HUES6 (cell line): ENCODE data around the gene RASGRF2.

ENCODE experiments used
- H3K27ac ChIP-seq: 2 replicates; pipeline ENCODE4 v1.7.0; 2013; ENCODE audit warnings: low read depth, mild to moderate bottlenecking, low read length, inconsistent platforms
- H3K27me3 ChIP-seq: 2 replicates; pipeline ENCODE4 v1.6.1; 2013; ENCODE audit warnings: low read length; ENCODE audit not compliant: control insufficient read depth, insufficient read depth
- H3K36me3 ChIP-seq: 2 replicates; pipeline ENCODE4 v1.6.1; 2013; ENCODE audit warnings: low read length; ENCODE audit not compliant: control insufficient read depth, insufficient read depth
- H3K4me1 ChIP-seq: 2 replicates; pipeline ENCODE4 v1.6.1; 2013; ENCODE audit warnings: low read length; ENCODE audit not compliant: control insufficient read depth, insufficient read depth
- H3K4me3 ChIP-seq: 2 replicates; pipeline ENCODE4 v1.5.1; 2013; ENCODE audit warnings: low read depth, low read length
- H3K9ac ChIP-seq: one replicate; pipeline ENCODE4 v1.6.1; 2013; ENCODE audit warnings: mild to moderate bottlenecking, low read length
- H3K9me3 ChIP-seq: 2 replicates; pipeline ENCODE4 v1.6.1; 2013; ENCODE audit warnings: low read depth, low read length; ENCODE audit not compliant: control insufficient read depth, insufficient read depth

RASGRF2 gene

GRCh38 chr5:81241001-81241400 is 280.8 kb downstream of the RASGRF2 start:
- H3K4me1 ChIP-seq: peaks cover 19% of the 10 kb centered on the region
- H3K27ac ChIP-seq: no peak overlapping the region
- H3K4me3 ChIP-seq: no peak overlapping the region
- H3K9me3 ChIP-seq: no peaks in the 10 kb centered on the region
- H3K27me3 ChIP-seq: no peaks in the 10 kb centered on the region
- H3K36me3 ChIP-seq: peaks cover 4% of the 10 kb centered on the region; the same call in 1 of the 2 replicates
- no peak overlapping the region for H3K9ac ChIP-seq

GRCh38 chr5:81241961-81242648 is 281.9 kb downstream of the RASGRF2 start:
- no peaks in the 10 kb centered on the region for H3K9me3 ChIP-seq

GRCh38 chr5:81242906-81243436 is 282.8 kb downstream of the RASGRF2 start:
- peaks cover 35% of the 10 kb centered on the region for H3K4me1 ChIP-seq
- H3K4me3 ChIP-seq: no peak overlapping the region
- no peak overlapping the region for H3K27ac ChIP-seq
- H3K36me3 ChIP-seq: peaks cover 4% of the 10 kb centered on the region; the same call in 1 of the 2 replicates
- no peaks in the 10 kb centered on the region for H3K9me3 ChIP-seq
- H3K27me3 ChIP-seq: no peaks in the 10 kb centered on the region
- no peak overlapping the region for H3K9ac ChIP-seq

More at GRCh38 chr5:81241961-81242648, 281.9 kb downstream of the RASGRF2 start:
- Histone ChIP-seq H3K27ac (no peak overlapping the region), H3K4me1 (peaks cover 28% of the 10 kb centered on the region), H3K4me3 (no peak overlapping the region), H3K27me3 (no peaks in the 10 kb centered on the region), H3K36me3 (peaks cover 4% of the 10 kb centered on the region; the same call in 1 of the 2 replicates), H3K9ac (no peak overlapping the region)

GRCh38 chr5:81244451-81244850 is 284.3 kb downstream of the RASGRF2 start:
- no peaks in the 10 kb centered on the region for H3K9me3 ChIP-seq
- no peak overlapping the region for H3K9ac ChIP-seq
- H3K4me3 ChIP-seq: no peak overlapping the region
- no peaks in the 10 kb centered on the region for H3K27me3 ChIP-seq
- H3K36me3 ChIP-seq: peaks cover 4% of the 10 kb centered on the region; the same call in 1 of the 2 replicates
- H3K27ac ChIP-seq: no peak overlapping the region
- H3K4me1 ChIP-seq: peaks cover 41% of the 10 kb centered on the region

GRCh38 chr5:81245871-81246235 is 285.7 kb downstream of the RASGRF2 start:
- no peak overlapping the region for H3K4me3 ChIP-seq

GRCh38 chr5:81246697-81247096 is 286.5 kb downstream of the RASGRF2 start:
- no peaks in the 10 kb centered on the region for H3K27me3 ChIP-seq
- peaks cover 33% of the 10 kb centered on the region for H3K4me1 ChIP-seq
- peaks cover 4% of the 10 kb centered on the region; the same call in 1 of the 2 replicates for H3K36me3 ChIP-seq
- no peak overlapping the region for H3K27ac ChIP-seq
- H3K9me3 ChIP-seq: no peaks in the 10 kb centered on the region
- H3K9ac ChIP-seq: no peak overlapping the region
- H3K4me3 ChIP-seq: no peak overlapping the region

More at GRCh38 chr5:81245871-81246235, 285.7 kb downstream of the RASGRF2 start:
- Histone ChIP-seq H3K27me3 (no peaks in the 10 kb centered on the region), H3K4me1 (peaks cover 40% of the 10 kb centered on the region), H3K36me3 (peaks cover 4% of the 10 kb centered on the region; the same call in 1 of the 2 replicates), H3K9ac (no peak overlapping the region), H3K9me3 (no peaks in the 10 kb centered on the region), H3K27ac (no peak overlapping the region)

GRCh38 chr5:81247441-81247972 is 287.3 kb downstream of the RASGRF2 start:
- no peak overlapping the region for H3K27ac ChIP-seq
- H3K9me3 ChIP-seq: no peaks in the 10 kb centered on the region
- H3K9ac ChIP-seq: no peak overlapping the region
- no peak overlapping the region for H3K4me3 ChIP-seq
- H3K27me3 ChIP-seq: no peaks in the 10 kb centered on the region
- H3K4me1 ChIP-seq: peaks cover 33% of the 10 kb centered on the region
- peaks cover 4% of the 10 kb centered on the region; the same call in 1 of the 2 replicates for H3K36me3 ChIP-seq

GRCh38 chr5:81249240-81249639 is 289.1 kb downstream of the RASGRF2 start:
- no peaks in the 10 kb centered on the region for H3K9me3 ChIP-seq
- H3K9ac ChIP-seq: no peak overlapping the region
- H3K27ac ChIP-seq: no peak overlapping the region
- H3K27me3 ChIP-seq: no peaks in the 10 kb centered on the region
- H3K36me3 ChIP-seq: peaks cover 8% of the 10 kb centered on the region; the same call in 1 of the 2 replicates
- no peak overlapping the region for H3K4me3 ChIP-seq
- peaks cover 33% of the 10 kb centered on the region for H3K4me1 ChIP-seq

- Histone ChIP-seq H3K27ac (no peak overlapping the region), H3K4me3 (no peak overlapping the region), H3K27me3 (no peaks in the 10 kb centered on the region), H3K36me3 (peaks cover 12% of the 10 kb centered on the region), H3K9me3 (no peaks in the 10 kb centered on the region), H3K9ac (no peak overlapping the region), H3K4me1 (peaks cover 35% of the 10 kb centered on the region)
Measured at GRCh38 chr5:81250004-81250403, 289.8 kb downstream of the RASGRF2 start.

GRCh38 chr5:81251922-81252321 is 291.8 kb downstream of the RASGRF2 start:
- Histone ChIP-seq H3K36me3 (peaks cover 8% of the 10 kb centered on the region), H3K4me1 (peaks cover 19% of the 10 kb centered on the region), H3K27ac (no peak overlapping the region), H3K27me3 (no peaks in the 10 kb centered on the region), H3K9ac (no peak overlapping the region), H3K9me3 (no peaks in the 10 kb centered on the region), H3K4me3 (no peak overlapping the region)

- Histone ChIP-seq H3K4me3 (no peak overlapping the region), H3K9ac (no peak overlapping the region), H3K4me1 (peaks cover 11% of the 10 kb centered on the region), H3K27me3 (no peaks in the 10 kb centered on the region), H3K9me3 (no peaks in the 10 kb centered on the region), H3K27ac (no peak overlapping the region), H3K36me3 (peaks cover 8% of the 10 kb centered on the region)
Measured at GRCh38 chr5:81252904-81253303, 292.7 kb downstream of the RASGRF2 start.
